HT-29 (cell line): Measurements from ENCODE around the gene H2AZ1. TPM values are rescaled to one million over a fixed set of nuclear protein-coding genes. Genes with fewer than 3 reads are reported as not detected.
"Not testable (repeated sequence)": the region's sequence is repeated elsewhere in the genome, so short reads cannot be mapped to it uniquely, and the experiment has no call there.

Experiments used
- DNase-seq: peaks from one replicate; pipeline ENCODE4 v3.0.0-alpha.2; 2015; ENCODE audit warnings: low spot score
- total RNA-seq: library from RNA; depleted of rRNA; stranded (reverse); fragments of >200 nt; shearing (Covaris generic); gene quantifications from 2 replicates; pipeline ENCODE4 v1.2.3, GENCODE V29; 2014; rRNA removed

Gene H2AZ1
- total RNA-seq: 501 and 503 TPM in 2 replicates

- peak; percentile 98 for DNase-seq
Observed at GRCh38 chr4:99949999-99950912, at the start of gene H2AZ1. H2AZ1 (minus strand) TSS chr4:99950275; CDS start chr4:99950170, 105 bp downstream.

- peak; percentile 43 for DNase-seq
Observed at GRCh38 chr4:99998062-99998867, 48.2 kb upstream of the H2AZ1 start.

GRCh38 chr4:99991741-99992140 is 41.7 kb upstream of the H2AZ1 start:
- DNase-seq: no peak

- DNase-seq: no peak
Observed at GRCh38 chr4:99987681-99988080, 37.6 kb upstream of the H2AZ1 start.

- no peak for DNase-seq
Observed at GRCh38 chr4:99986792-99987191, 36.7 kb upstream of the H2AZ1 start.

GRCh38 chr4:99983289-99983943 is 33.3 kb upstream of the H2AZ1 start:
- no peak for DNase-seq

GRCh38 chr4:99979872-99980271 is 29.8 kb upstream of the H2AZ1 start:
- no peak for DNase-seq

- DNase-seq: no peak
Observed at GRCh38 chr4:99971453-99972111, 21.5 kb upstream of the H2AZ1 start.

GRCh38 chr4:99968330-99968729 is 18.3 kb upstream of the H2AZ1 start:
- DNase-seq: no peak

GRCh38 chr4:99966692-99967091 is 16.6 kb upstream of the H2AZ1 start:
- DNase-seq: no peak

- no peak for DNase-seq
Observed at GRCh38 chr4:99965674-99966350, 15.7 kb upstream of the H2AZ1 start.

- no peak for DNase-seq
Observed at GRCh38 chr4:99965173-99965572, 15.1 kb upstream of the H2AZ1 start.

- no peak for DNase-seq
Observed at GRCh38 chr4:99961711-99962110, 11.6 kb upstream of the H2AZ1 start.

- DNase-seq: no peak
Observed at GRCh38 chr4:99960648-99961047, 10.6 kb upstream of the H2AZ1 start.

GRCh38 chr4:99958207-99958606 is 8.1 kb upstream of the H2AZ1 start:
- DNase-seq: not testable (repeated sequence)

GRCh38 chr4:99950913-99951254 is 809 bp upstream of the H2AZ1 start:
- DNase-seq: no peak

GRCh38 chr4:99949034-99949998 is 759 bp downstream of the H2AZ1 start:
- DNase-seq: peak; percentile 98

GRCh38 chr4:99947608-99948007 is 2.5 kb downstream of the H2AZ1 start:
- no peak for DNase-seq

- no peak for DNase-seq
Observed at GRCh38 chr4:99947190-99947578, 2.9 kb downstream of the H2AZ1 start.
